Gastrocnemius medialis (tissue), 4 donors: ENCODE data around the gene IKZF3.

Source experiments
- POLR2A ChIP-seq, 2 donors: fragments of 450-650 bp; IDR thresholded peaks; one replicate each; pipeline ENCODE4 v1.6.1; 2017; ENCODE audit warnings: antibody characterized with exemption in 2 of 2, mild to moderate bottlenecking in 2 of 2, moderate library complexity in 2 of 2
- TF ChIP-seq, protein P1 (sequence below), 5 experiments: fragments of 450-650 bp in 3 of 5; fragments of 200-600 bp in 2 of 5; sonication (generic) in 2 of 5; IDR thresholded peaks in 4 of 5; conservative IDR thresholded peaks in 1 of 5; 1 replicate in 4 of 5; 2 replicates in 1 of 5; pipeline ENCODE4 v1.5.1; 2016 to 2019; ENCODE audit warnings: antibody characterized with exemption in 5 of 5, mild to moderate bottlenecking in 3 of 5, moderate library complexity in 3 of 5

GRCh38 chr17:39781031-39781860, 82.9 kb downstream of the IKZF3 start:
- TF ChIP-seq, protein P1, sequence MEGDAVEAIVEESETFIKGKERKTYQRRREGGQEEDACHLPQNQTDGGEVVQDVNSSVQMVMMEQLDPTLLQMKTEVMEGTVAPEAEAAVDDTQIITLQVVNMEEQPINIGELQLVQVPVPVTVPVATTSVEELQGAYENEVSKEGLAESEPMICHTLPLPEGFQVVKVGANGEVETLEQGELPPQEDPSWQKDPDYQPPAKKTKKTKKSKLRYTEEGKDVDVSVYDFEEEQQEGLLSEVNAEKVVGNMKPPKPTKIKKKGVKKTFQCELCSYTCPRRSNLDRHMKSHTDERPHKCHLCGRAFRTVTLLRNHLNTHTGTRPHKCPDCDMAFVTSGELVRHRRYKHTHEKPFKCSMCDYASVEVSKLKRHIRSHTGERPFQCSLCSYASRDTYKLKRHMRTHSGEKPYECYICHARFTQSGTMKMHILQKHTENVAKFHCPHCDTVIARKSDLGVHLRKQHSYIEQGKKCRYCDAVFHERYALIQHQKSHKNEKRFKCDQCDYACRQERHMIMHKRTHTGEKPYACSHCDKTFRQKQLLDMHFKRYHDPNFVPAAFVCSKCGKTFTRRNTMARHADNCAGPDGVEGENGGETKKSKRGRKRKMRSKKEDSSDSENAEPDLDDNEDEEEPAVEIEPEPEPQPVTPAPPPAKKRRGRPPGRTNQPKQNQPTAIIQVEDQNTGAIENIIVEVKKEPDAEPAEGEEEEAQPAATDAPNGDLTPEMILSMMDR (IDR thresholded peaks at IDR 0.05 in 4 of 5, conservative IDR thresholded peaks at IDR 0.05 in 1 of 5) = no peak
- no peak for TF ChIP-seq POLR2A (IDR thresholded peaks at IDR 0.05)
